Measurements from ENCODE around the gene TMEM123.

Gene TMEM123

GRCh38 chr11:102421261-102421660 lies 31.3 kb downstream of the TMEM123 start:
- peak; percentile 16 for DNase-seq

GRCh38 chr11:102420547-102420946 lies 32.0 kb downstream of the TMEM123 start:
- DNase-seq, result no peak

GRCh38 chr11:102419181-102419580 lies 33.4 kb downstream of the TMEM123 start:
- no peak for DNase-seq

- no peak for DNase-seq
Observed at GRCh38 chr11:102416976-102417375, 35.6 kb downstream of the TMEM123 start.

- DNase-seq, result no peak
Observed at GRCh38 chr11:102415304-102415916, 37.2 kb downstream of the TMEM123 start.

GRCh38 chr11:102414559-102414958 lies 38.0 kb downstream of the TMEM123 start:
- peak; percentile 95 for DNase-seq

GRCh38 chr11:102413497-102413896 lies 39.1 kb downstream of the TMEM123 start:
- no peak for DNase-seq

- no peak for DNase-seq
Observed at GRCh38 chr11:102411142-102411541, 41.4 kb downstream of the TMEM123 start.

GRCh38 chr11:102410382-102410784 lies 42.2 kb downstream of the TMEM123 start:
- no peak for DNase-seq

- no peak for DNase-seq
Observed at GRCh38 chr11:102408339-102408738, 44.2 kb downstream of the TMEM123 start.

- DNase-seq, result no peak
Observed at GRCh38 chr11:102407901-102408300, 44.7 kb downstream of the TMEM123 start.

GRCh38 chr11:102406099-102406498 lies 46.5 kb downstream of the TMEM123 start:
- DNase-seq, result no peak

- no peak for DNase-seq
Observed at GRCh38 chr11:102405501-102405900, 47.1 kb downstream of the TMEM123 start.

- no peak for DNase-seq
Observed at GRCh38 chr11:102402548-102402947, 50.0 kb downstream of the TMEM123 start.

GRCh38 chr11:102401905-102402304 lies 50.7 kb downstream of the TMEM123 start:
- DNase-seq, result no peak

- DNase-seq, result no peak
Observed at GRCh38 chr11:102400603-102401002, 52.0 kb downstream of the TMEM123 start.

- no peak for DNase-seq
Observed at GRCh38 chr11:102399189-102399588, 53.4 kb downstream of the TMEM123 start.

- no peak for DNase-seq
Observed at GRCh38 chr11:102398297-102398696, 54.3 kb downstream of the TMEM123 start.

GRCh38 chr11:102396708-102397563 lies 55.6 kb downstream of the TMEM123 start:
- DNase-seq, result no peak

GRCh38 chr11:102395720-102396393 lies 56.7 kb downstream of the TMEM123 start:
- DNase-seq, result no peak

GRCh38 chr11:102393272-102393730 lies 59.3 kb downstream of the TMEM123 start:
- DNase-seq, result no peak

- no peak for DNase-seq
Observed at GRCh38 chr11:102391549-102392237, 60.9 kb downstream of the TMEM123 start.
